Nephron (organoid): ENCODE measurements around the gene EFCAB8.

Experiments used
- H3K27ac Mint-ChIP-seq, 3 experiments: 2 replicates each; pipeline ENCODE4 v1.8.0; 2020; ENCODE audit warnings: mixed read lengths in 3 of 3, mild to moderate bottlenecking in 2 of 3, moderate library complexity in 1 of 3
- H3K27me3 Mint-ChIP-seq: 2 replicates; pipeline ENCODE4 v1.8.0; 2021; ENCODE audit warnings: low read depth, mild to moderate bottlenecking, moderate library complexity, mixed read lengths
- H3K36me3 Mint-ChIP-seq: 2 replicates; pipeline ENCODE4 v1.8.0; 2020; ENCODE audit warnings: low read depth, mixed read lengths
- H3K4me1 Mint-ChIP-seq: 2 replicates; pipeline ENCODE4 v1.8.0; 2020; ENCODE audit warnings: mixed read lengths
- H3K4me3 Mint-ChIP-seq, 3 experiments: 2 replicates each; pipeline ENCODE4 v1.8.0; 2020; ENCODE audit warnings: mild to moderate bottlenecking in 3 of 3, mixed read lengths in 3 of 3, moderate library complexity in 2 of 3
- H3K9me3 Mint-ChIP-seq: 2 replicates; pipeline ENCODE4 v1.8.0; 2020; ENCODE audit warnings: mixed read lengths
- TF ChIP-seq, protein P1 (sequence below), 3 experiments: fragments of 200-600 bp; sonication (generic); IDR thresholded peaks; one replicate each; pipeline ENCODE4 v1.5.0; 2021; ENCODE audit warnings: antibody characterized with exemption in 3 of 3; ENCODE audit not compliant: unreplicated experiment in 3 of 3

EFCAB8 gene

DNA sequence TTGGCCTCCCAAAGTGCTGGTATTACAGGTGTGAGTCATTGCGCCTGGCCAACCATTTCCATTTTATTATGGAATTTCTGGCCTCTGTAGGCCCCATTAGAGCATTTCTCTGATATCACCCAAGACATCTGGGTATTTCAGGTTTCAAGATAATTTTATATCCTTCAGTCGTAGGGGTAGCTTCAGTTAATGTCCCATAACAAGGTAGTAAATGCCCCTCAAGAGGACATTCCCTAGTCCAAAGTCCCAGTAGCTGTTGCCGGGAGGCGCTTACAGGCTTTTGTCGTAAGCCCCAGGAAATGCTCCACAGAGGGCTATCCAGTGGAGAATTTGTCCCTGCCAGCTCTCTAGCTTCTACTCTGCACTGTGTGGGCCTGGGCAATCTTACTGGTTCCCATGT, 24.4 kb downstream of the EFCAB8 start:
- Mint-ChIP-seq H3K27me3 (peaks cover 6% of the 10 kb centered on the region), H3K4me1 (no peaks in the 10 kb centered on the region), H3K9me3 (no peaks in the 10 kb centered on the region), H3K36me3 (no peaks in the 10 kb centered on the region), H3K4me3 (no peak overlapping the region), H3K27ac (no peak overlapping the region)
- TF ChIP-seq, protein P1, sequence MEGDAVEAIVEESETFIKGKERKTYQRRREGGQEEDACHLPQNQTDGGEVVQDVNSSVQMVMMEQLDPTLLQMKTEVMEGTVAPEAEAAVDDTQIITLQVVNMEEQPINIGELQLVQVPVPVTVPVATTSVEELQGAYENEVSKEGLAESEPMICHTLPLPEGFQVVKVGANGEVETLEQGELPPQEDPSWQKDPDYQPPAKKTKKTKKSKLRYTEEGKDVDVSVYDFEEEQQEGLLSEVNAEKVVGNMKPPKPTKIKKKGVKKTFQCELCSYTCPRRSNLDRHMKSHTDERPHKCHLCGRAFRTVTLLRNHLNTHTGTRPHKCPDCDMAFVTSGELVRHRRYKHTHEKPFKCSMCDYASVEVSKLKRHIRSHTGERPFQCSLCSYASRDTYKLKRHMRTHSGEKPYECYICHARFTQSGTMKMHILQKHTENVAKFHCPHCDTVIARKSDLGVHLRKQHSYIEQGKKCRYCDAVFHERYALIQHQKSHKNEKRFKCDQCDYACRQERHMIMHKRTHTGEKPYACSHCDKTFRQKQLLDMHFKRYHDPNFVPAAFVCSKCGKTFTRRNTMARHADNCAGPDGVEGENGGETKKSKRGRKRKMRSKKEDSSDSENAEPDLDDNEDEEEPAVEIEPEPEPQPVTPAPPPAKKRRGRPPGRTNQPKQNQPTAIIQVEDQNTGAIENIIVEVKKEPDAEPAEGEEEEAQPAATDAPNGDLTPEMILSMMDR (IDR thresholded peaks at IDR 0.05; ENCODE audit: unreplicated experiment in 3 of 3) = no peak

- Mint-ChIP-seq H3K9me3 (no peaks in the 10 kb centered on the region), H3K36me3 (no peaks in the 10 kb centered on the region), H3K4me3 (no peak overlapping the region), H3K27ac (no peak overlapping the region), H3K4me1 (peaks cover 8% of the 10 kb centered on the region), H3K27me3 (peaks cover 7% of the 10 kb centered on the region)
- TF ChIP-seq, protein P1 (IDR thresholded peaks at IDR 0.05; ENCODE audit: unreplicated experiment in 3 of 3) = no peak
Measured at GRCh38 chr20:32885185-32885584, 26.5 kb downstream of the EFCAB8 start.

- H3K4me1 Mint-ChIP-seq = peaks cover 8% of the 10 kb centered on the region
- no peaks in the 10 kb centered on the region for H3K36me3 Mint-ChIP-seq
- H3K27me3 Mint-ChIP-seq = peaks cover 7% of the 10 kb centered on the region
- H3K9me3 Mint-ChIP-seq = no peaks in the 10 kb centered on the region
- H3K27ac Mint-ChIP-seq = no peak overlapping the region
- H3K4me3 Mint-ChIP-seq = no peak overlapping the region
- TF ChIP-seq, protein P1 (IDR thresholded peaks at IDR 0.05; ENCODE audit: unreplicated experiment in 3 of 3) = no peak
Measured at GRCh38 chr20:32885952-32886351, 27.2 kb downstream of the EFCAB8 start.

- H3K4me3 Mint-ChIP-seq = no peak overlapping the region
- peaks cover 7% of the 10 kb centered on the region for H3K27me3 Mint-ChIP-seq
- no peaks in the 10 kb centered on the region for H3K36me3 Mint-ChIP-seq
- no peak overlapping the region for H3K27ac Mint-ChIP-seq
- peaks cover 8% of the 10 kb centered on the region for H3K4me1 Mint-ChIP-seq
- H3K9me3 Mint-ChIP-seq = no peaks in the 10 kb centered on the region
- TF ChIP-seq, protein P1 (IDR thresholded peaks at IDR 0.05; ENCODE audit: unreplicated experiment in 3 of 3) = no peak
Measured at GRCh38 chr20:32886652-32887051, 27.9 kb downstream of the EFCAB8 start.

- no peaks in the 10 kb centered on the region for H3K9me3 Mint-ChIP-seq
- no peaks in the 10 kb centered on the region for H3K36me3 Mint-ChIP-seq
- TF ChIP-seq, protein P1 (IDR thresholded peaks at IDR 0.05; ENCODE audit: unreplicated experiment in 3 of 3) = no peak
- no peak overlapping the region for H3K4me3 Mint-ChIP-seq
- H3K27ac Mint-ChIP-seq = no peak overlapping the region
- peaks cover 8% of the 10 kb centered on the region for H3K4me1 Mint-ChIP-seq
- H3K27me3 Mint-ChIP-seq = peaks cover 11% of the 10 kb centered on the region
Measured at GRCh38 chr20:32887492-32887891, 28.8 kb downstream of the EFCAB8 start.

DNA sequence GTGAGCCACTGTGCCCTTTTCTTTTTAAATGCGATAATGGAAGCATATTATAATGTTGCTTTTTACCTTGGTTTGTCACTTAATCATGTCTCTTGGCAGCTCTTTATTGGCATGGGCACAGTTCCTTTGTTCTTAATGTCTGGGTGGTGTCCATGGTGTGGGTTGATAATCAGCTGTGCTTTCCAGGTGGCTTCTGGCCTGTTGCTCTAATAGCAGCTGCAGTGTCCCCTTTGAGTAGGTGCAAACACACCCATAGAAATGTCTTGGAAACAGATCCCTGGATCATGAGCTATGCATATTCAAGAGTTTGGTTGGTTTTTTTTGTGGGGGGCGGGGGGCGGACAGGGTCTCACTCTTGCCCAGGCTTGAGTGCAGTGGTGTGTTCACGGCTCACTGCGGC, 29.9 kb downstream of the EFCAB8 start:
- Mint-ChIP-seq H3K9me3 (no peaks in the 10 kb centered on the region), H3K27ac (no peak overlapping the region), H3K27me3 (peaks cover 11% of the 10 kb centered on the region), H3K4me1 (peaks cover 8% of the 10 kb centered on the region), H3K36me3 (no peaks in the 10 kb centered on the region), H3K4me3 (no peak overlapping the region)
- TF ChIP-seq, protein P1 (IDR thresholded peaks at IDR 0.05; ENCODE audit: unreplicated experiment in 3 of 3) = no peak
